PC-3 (cell line): ENCODE results near the gene PTPRF. TPM values are rescaled to one million over a fixed set of nuclear protein-coding genes. Genes with fewer than 3 reads are reported as not detected.
A peak's percentile ranks its signal among the peaks of the same experiment; 100 is the strongest.

Experiments
- ATAC-seq: fragments of 200-7000 bp; cut with Tn5 transposase; 2 replicates; pipeline ENCODE4 v1.9.1; 2020; ENCODE audit warnings: mild to moderate bottlenecking, moderate library complexity
- BruUV-seq: library from RNA; stranded (reverse); fragments of 400-500 nt; replicated peaks from 2 replicates; lab custom pipeline; 2021; lab: Mats Ljungman, UMichigan
- CTCF ChIA-PET: fragments of 300-600 bp; sonication (Branson Sonifier 250); formaldehyde crosslinking; loops from one replicate; lab custom pipeline; 2022; ENCODE audit warnings: antibody characterized with exemption; lab: Charles Lee
- POLR2A ChIA-PET: fragments of 300-600 bp; sonication (Branson Sonifier 250); formaldehyde crosslinking; loops from one replicate; lab custom pipeline; 2022; ENCODE audit warnings: antibody characterized with exemption; ENCODE audit not compliant: unreplicated experiment; lab: Charles Lee
- DNase-seq: peaks from one replicate; pipeline ENCODE4 v3.0.0-alpha.2; 2015
- H2AFZ ChIP-seq: fragments of 300-600 bp; sonication (generic); 2 replicates; pipeline ENCODE4 v1.6.0; 2016; ENCODE audit warnings: antibody characterized with exemption, low read length
- H3F3A ChIP-seq: fragments of 300-600 bp; sonication (generic); one replicate; pipeline ENCODE4 v1.6.0; 2017; ENCODE audit warnings: antibody characterized with exemption, low read length, control low read depth, mild to moderate bottlenecking; ENCODE audit not compliant: unreplicated experiment
- H3K27ac ChIP-seq: fragments of 300-600 bp; sonication (generic); 2 replicates; pipeline ENCODE4 v1.5.1; 2016; ENCODE audit warnings: mild to moderate bottlenecking, low read length
- H3K27me3 ChIP-seq: fragments of 300-600 bp; sonication (generic); 2 replicates; pipeline ENCODE4 v1.6.1; 2016; ENCODE audit warnings: low read length, mixed read lengths
- H3K36me3 ChIP-seq: fragments of 300-600 bp; sonication (generic); 2 replicates; pipeline ENCODE4 v1.6.1; 2016; ENCODE audit warnings: low read depth, mixed run types, low read length, mixed read lengths
- H3K4me1 ChIP-seq: fragments of 300-600 bp; sonication (generic); 2 replicates; pipeline ENCODE4 v1.5.1; 2016; ENCODE audit warnings: low read length; ENCODE audit not compliant: insufficient read depth
- H3K4me2 ChIP-seq: fragments of 300-600 bp; sonication (generic); 2 replicates; pipeline ENCODE4 v1.6.0; 2016; ENCODE audit warnings: low read length
- H3K4me3 ChIP-seq: fragments of 300-600 bp; sonication (generic); 2 replicates; pipeline ENCODE4 v1.5.1; 2016; ENCODE audit warnings: mild to moderate bottlenecking, low read length, mixed read lengths
- H3K79me2 ChIP-seq: fragments of 300-600 bp; sonication (generic); 2 replicates; pipeline ENCODE4 v1.6.1; 2017; ENCODE audit warnings: low read length, mixed read lengths
- H3K9ac ChIP-seq: fragments of 300-600 bp; sonication (generic); 2 replicates; pipeline ENCODE4 v1.6.0; 2016; ENCODE audit warnings: mild to moderate bottlenecking, low read length
- H3K9me2 ChIP-seq: fragments of 300-600 bp; sonication (generic); replicated peaks from 2 replicates; pipeline ENCODE4 v1.6.1; 2016; ENCODE audit warnings: mixed run types, low read length, mixed read lengths
- H3K9me3 ChIP-seq: fragments of 300-600 bp; sonication (generic); 2 replicates; pipeline ENCODE4 v1.6.1; 2016; ENCODE audit warnings: low read length, mixed read lengths
- H4K20me1 ChIP-seq: fragments of 300-600 bp; sonication (generic); 2 replicates; pipeline ENCODE4 v1.6.1; 2016; ENCODE audit warnings: low read length, mixed read lengths
- EZH2 ChIP-seq: fragments of 300-600 bp; sonication (generic); IDR thresholded peaks from one replicate; pipeline ENCODE4 v1.6.1; 2017; ENCODE audit warnings: antibody characterized with exemption, mild to moderate bottlenecking, low read length; ENCODE audit not compliant: unreplicated experiment
- EZH2phosphoT487 ChIP-seq: fragments of 300-600 bp; sonication (generic); IDR thresholded peaks from 2 replicates; pipeline ENCODE4 v1.6.1; 2018; ENCODE audit warnings: mild to moderate bottlenecking, antibody characterized with exemption, low read length, borderline replicate concordance
- intact Hi-C: fragments of 100-400 bp; cut with micrococcal nuclease; formaldehyde crosslinking; loops from 2 replicates; pipeline ENCODE4 v1.9.0; 2023
- total RNA-seq: library from RNA; depleted of rRNA; stranded (reverse); fragments of >200 nt; gene quantifications from 2 replicates; pipeline ENCODE4 v1.2.3, GENCODE V29; 2014
- TF ChIP-seq, protein P1 (sequence below): fragments of 300-600 bp; sonication (generic); conservative IDR thresholded peaks from 2 replicates; pipeline ENCODE4 v1.5.1; 2017; ENCODE audit warnings: antibody characterized with exemption, low read depth, mild to moderate bottlenecking, low read length

PTPRF gene
- total RNA-seq, 1 experiment from 2014 or later: 67.4 TPM

DNA sequence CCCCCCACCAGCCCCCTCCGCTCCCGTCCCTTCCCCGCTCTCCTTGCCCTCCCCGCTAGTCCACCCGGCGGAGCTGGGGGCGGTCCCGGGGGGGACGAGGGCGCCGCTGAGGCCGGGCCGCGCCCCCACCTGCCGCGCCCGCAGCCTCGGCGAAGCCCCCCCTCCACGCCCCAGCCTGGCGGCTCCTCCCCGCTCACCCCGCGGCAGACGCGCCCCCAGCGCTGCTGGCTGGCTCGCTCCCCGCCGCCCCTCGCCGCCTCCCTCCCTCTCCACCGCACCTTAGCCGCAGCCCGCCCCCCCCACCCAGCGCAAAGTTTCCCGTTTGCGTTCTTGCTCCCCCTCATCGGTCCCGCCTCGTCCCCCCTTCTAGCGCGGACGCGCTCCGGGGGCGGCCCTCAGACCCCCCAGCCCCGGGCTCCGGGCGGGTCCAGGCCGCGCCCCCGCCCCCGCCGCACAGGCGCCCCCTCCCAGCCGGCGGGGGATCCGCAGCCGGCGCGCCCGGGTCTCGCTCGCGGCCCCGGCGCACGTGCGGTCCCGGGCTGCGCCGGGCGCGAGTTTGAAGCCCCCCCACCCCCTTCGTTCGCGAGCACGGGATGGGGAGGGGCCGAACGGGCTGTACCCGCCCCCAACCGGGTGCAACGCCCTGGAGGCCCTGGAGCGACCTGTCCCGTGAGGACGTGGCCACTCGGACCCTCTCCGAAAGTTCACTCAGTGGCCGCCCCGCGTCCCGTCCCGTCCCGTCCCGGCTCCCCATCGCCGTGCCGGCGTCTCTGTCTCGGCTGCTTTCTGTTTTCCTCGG lies 623 bp downstream of the PTPRF start:
- no TSS peak for BruUV-seq
- H3K79me2 ChIP-seq: peaks cover 49% of the 10 kb centered on the region
- H3K9me3 ChIP-seq: no peaks in the 10 kb centered on the region
- H3K36me3 ChIP-seq: no peaks in the 10 kb centered on the region
- peak overlapping the region; percentile 67 for H2AFZ ChIP-seq
- peak overlapping the region; percentile 100 for H3K4me2 ChIP-seq
- POLR2A ChIA-PET: interaction anchor here (0.6 to 0.9 kb wide), 3 partner anchors 18 to 264 kb away, joined by 3 to 4 read pairs (median 3); partner anchors contain the start of gene KDM4A
- peaks cover 60% of the 10 kb centered on the region for H3K4me1 ChIP-seq
- intact Hi-C loops: no loop called here
- no peaks in the 10 kb centered on the region for H3K27me3 ChIP-seq
- peak overlapping the region; percentile 13 for H3K27ac ChIP-seq
- DNase-seq: peak; percentile 38
- TF ChIP-seq EZH2phosphoT487 (no peak), EZH2 (no peak)
- TF ChIP-seq, protein P1, sequence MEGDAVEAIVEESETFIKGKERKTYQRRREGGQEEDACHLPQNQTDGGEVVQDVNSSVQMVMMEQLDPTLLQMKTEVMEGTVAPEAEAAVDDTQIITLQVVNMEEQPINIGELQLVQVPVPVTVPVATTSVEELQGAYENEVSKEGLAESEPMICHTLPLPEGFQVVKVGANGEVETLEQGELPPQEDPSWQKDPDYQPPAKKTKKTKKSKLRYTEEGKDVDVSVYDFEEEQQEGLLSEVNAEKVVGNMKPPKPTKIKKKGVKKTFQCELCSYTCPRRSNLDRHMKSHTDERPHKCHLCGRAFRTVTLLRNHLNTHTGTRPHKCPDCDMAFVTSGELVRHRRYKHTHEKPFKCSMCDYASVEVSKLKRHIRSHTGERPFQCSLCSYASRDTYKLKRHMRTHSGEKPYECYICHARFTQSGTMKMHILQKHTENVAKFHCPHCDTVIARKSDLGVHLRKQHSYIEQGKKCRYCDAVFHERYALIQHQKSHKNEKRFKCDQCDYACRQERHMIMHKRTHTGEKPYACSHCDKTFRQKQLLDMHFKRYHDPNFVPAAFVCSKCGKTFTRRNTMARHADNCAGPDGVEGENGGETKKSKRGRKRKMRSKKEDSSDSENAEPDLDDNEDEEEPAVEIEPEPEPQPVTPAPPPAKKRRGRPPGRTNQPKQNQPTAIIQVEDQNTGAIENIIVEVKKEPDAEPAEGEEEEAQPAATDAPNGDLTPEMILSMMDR: no peak
- no peaks in the 10 kb centered on the region for H3F3A ChIP-seq
- H3K9ac ChIP-seq: peak overlapping the region; percentile 79
- CTCF ChIA-PET: interaction anchor here (0.6 kb wide), 1 partner anchor 138 kb away, joined by 3 read pairs; no protein-coding TSS in a partner anchor
- H4K20me1 ChIP-seq: 0 out of 2 replicates have a peak, but pooled peaks cover 7% of the 10 kb centered on the region
- ATAC-seq: peak; percentile 23
- H3K9me2 ChIP-seq: no peaks in the 10 kb centered on the region
- H3K4me3 ChIP-seq: peak overlapping the region; percentile 98

GRCh38 chr1:43531906-43532584 lies 1.4 kb downstream of the PTPRF start:
- peaks cover 4% of the 10 kb centered on the region for H3F3A ChIP-seq
- H3K9me3 ChIP-seq: no peaks in the 10 kb centered on the region
- H3K4me2 ChIP-seq: peak overlapping the region; percentile 100
- peaks cover 56% of the 10 kb centered on the region for H3K79me2 ChIP-seq
- peak overlapping the region; percentile 98 for H3K4me3 ChIP-seq
- DNase-seq: peak; percentile 7
- intact Hi-C loops: no loop called here
- peak overlapping the region; percentile 13 for H3K27ac ChIP-seq
- TSS peak; percentile 27 for BruUV-seq
- ATAC-seq: no peak
- no peaks in the 10 kb centered on the region for H3K27me3 ChIP-seq
- peaks cover 12% of the 10 kb centered on the region; the same call in 1 of the 2 replicates for H4K20me1 ChIP-seq
- no peaks in the 10 kb centered on the region for H3K9me2 ChIP-seq
- ChIA-PET POLR2A (no interaction called here), CTCF (interaction anchor here (0.6 kb wide), 1 partner anchor 121 kb away, joined by 3 read pairs; no protein-coding TSS in a partner anchor)
- peaks cover 63% of the 10 kb centered on the region for H3K4me1 ChIP-seq
- peak overlapping the region; percentile 67 for H2AFZ ChIP-seq
- peak overlapping the region; percentile 79 for H3K9ac ChIP-seq
- no peak for TF ChIP-seq EZH2
- no peaks in the 10 kb centered on the region for H3K36me3 ChIP-seq

- no peak for ATAC-seq
- CTCF ChIA-PET: interaction anchor here (0.6 to 1.0 kb wide), 2 partner anchors 22 to 120 kb away, joined by 3 to 5 read pairs; no protein-coding TSS in a partner anchor
- no peak overlapping the region for H3K27ac ChIP-seq
These were observed 2.0 kb downstream of the PTPRF start for GRCh38 chr1:43532716-43533115.

More at GRCh38 chr1:43532716-43533115, 2.0 kb downstream of the PTPRF start:
- Histone ChIP-seq H3K9ac (peak overlapping the region; percentile 79; the same call in 1 of the 2 replicates), H2AFZ (no peak overlapping the region), H3K79me2 (peaks cover 58% of the 10 kb centered on the region), H4K20me1 (peaks cover 14% of the 10 kb centered on the region; the same call in 1 of the 2 replicates), H3K4me3 (peak overlapping the region; percentile 98), H3F3A (peaks cover 6% of the 10 kb centered on the region), H3K36me3 (no peaks in the 10 kb centered on the region), H3K4me2 (peak overlapping the region; percentile 100), H3K4me1 (peaks cover 69% of the 10 kb centered on the region), H3K27me3 (no peaks in the 10 kb centered on the region), H3K9me3 (no peaks in the 10 kb centered on the region), H3K9me2 (no peaks in the 10 kb centered on the region)
- POLR2A ChIA-PET: interaction anchor here (0.7 kb wide), 1 partner anchor 88 kb away, joined by 4 read pairs; no protein-coding TSS in a partner anchor
- DNase-seq: no peak
- no TSS peak for BruUV-seq
- TF ChIP-seq, protein P1: no peak
- TF ChIP-seq EZH2 (no peak), EZH2phosphoT487 (no peak)
- intact Hi-C loops: no loop called here
